Esophagus muscularis mucosa (tissue), 4 donors: ENCODE measurements around the gene KAZN.

ENCODE experiments used
- CTCF ChIP-seq, 3 experiments: fragments of 200-600 bp in 2 of 3; fragments of 450-650 bp in 1 of 3; sonication (generic) in 2 of 3; IDR thresholded peaks; one replicate each; pipeline ENCODE4 v1.5.1; 2017 to 2019; ENCODE audit warnings: antibody characterized with exemption in 3 of 3, mild to moderate bottlenecking in 2 of 3, moderate library complexity in 1 of 3
- EP300 ChIP-seq: sonication (generic); formaldehyde crosslinking; IDR thresholded peaks from one replicate; pipeline ENCODE4 v1.6.1; 2017; ENCODE audit warnings: antibody characterized with exemption
- POLR2A ChIP-seq: fragments of 450-650 bp; IDR thresholded peaks from one replicate; pipeline ENCODE4 v1.6.1; 2017; ENCODE audit warnings: antibody characterized with exemption, moderate library complexity, mild to moderate bottlenecking, low read depth
- POLR2AphosphoS5 ChIP-seq, 2 donors: sonication (generic); formaldehyde crosslinking; IDR thresholded peaks; one replicate each; pipeline ENCODE4 v1.6.1; 2017; ENCODE audit warnings: antibody characterized with exemption in 2 of 2

DNA sequence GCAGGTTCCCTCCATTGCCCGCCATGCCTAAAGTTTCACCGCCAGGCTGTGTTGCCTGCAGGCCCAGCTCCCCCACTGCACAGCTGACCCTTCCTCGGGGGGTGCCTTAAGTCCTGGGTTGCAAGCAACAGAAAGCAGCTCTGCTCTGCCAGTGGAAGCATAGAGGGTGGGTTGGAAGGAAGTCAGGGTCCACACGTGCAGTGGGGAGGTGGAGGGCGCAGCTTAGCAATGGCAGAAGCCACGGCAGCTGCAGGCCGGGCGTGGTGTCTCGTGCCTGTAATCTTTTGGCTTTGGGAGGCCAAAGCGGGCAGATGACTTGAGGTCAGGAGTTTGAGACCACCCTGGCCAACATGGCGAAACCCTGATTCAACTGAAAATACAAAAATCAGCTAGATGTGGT is 448.8 kb downstream of the KAZN start:
- TF ChIP-seq CTCF (IDR thresholded peaks at IDR 0.05) (no peak), POLR2A (no peak), EP300 (no peak), POLR2AphosphoS5 (IDR thresholded peaks at IDR 0.05) (no peak)
